NCI-H2107 treated with DMSO at 0.1 percent for 48 hours (cell line): ENCODE results near the gene TMEM60.
"Not testable (repeated sequence)": the region's sequence is repeated elsewhere in the genome, so short reads cannot be mapped to it uniquely, and the experiment has no call there.

Experiments used
- DNase-seq: peaks from one replicate; lab custom pipeline; 2025; ENCODE audit not compliant: unreplicated experiment; lab: John Stamatoyannopoulos, UW

Gene TMEM60

GRCh38 chr7:77798394-77799077 is at the start of gene TMEM60, which contains the start of gene PHTF2:
TSS of gene TMEM60 (minus strand) at chr7:77798434. CDS start at chr7:77794373, 4,061 bp downstream.
TSS of gene PHTF2 (plus strand) at chr7:77798773.
- DNase-seq = peak; percentile 100

GRCh38 chr7:77846317-77847092 is 48.3 kb upstream of the TMEM60 start:
- DNase-seq = no peak

GRCh38 chr7:77843194-77843593 is 45.0 kb upstream of the TMEM60 start:
- no peak for DNase-seq

GRCh38 chr7:77839919-77840318 is 41.7 kb upstream of the TMEM60 start:
- DNase-seq = no peak

GRCh38 chr7:77838929-77839491 is 40.8 kb upstream of the TMEM60 start:
- DNase-seq = no peak

GRCh38 chr7:77837966-77838365 is 39.7 kb upstream of the TMEM60 start:
- DNase-seq = no peak

- DNase-seq = no peak
Measured at GRCh38 chr7:77837275-77837674, 39.0 kb upstream of the TMEM60 start.

- not testable (repeated sequence) for DNase-seq
Measured at GRCh38 chr7:77836425-77836824, 38.2 kb upstream of the TMEM60 start.

GRCh38 chr7:77833136-77833535 is 34.9 kb upstream of the TMEM60 start:
- no peak for DNase-seq

GRCh38 chr7:77831953-77832352 is 33.7 kb upstream of the TMEM60 start:
- DNase-seq = no peak

- DNase-seq = no peak
Measured at GRCh38 chr7:77831481-77831880, 33.2 kb upstream of the TMEM60 start.

- peak; percentile 89 for DNase-seq
Measured at GRCh38 chr7:77830649-77831355, 32.6 kb upstream of the TMEM60 start.

- peak; percentile 31 for DNase-seq
Measured at GRCh38 chr7:77827999-77828398, 29.8 kb upstream of the TMEM60 start.

- no peak for DNase-seq
Measured at GRCh38 chr7:77826300-77826699, 28.1 kb upstream of the TMEM60 start.

- no peak for DNase-seq
Measured at GRCh38 chr7:77825131-77825530, 26.9 kb upstream of the TMEM60 start.

- no peak for DNase-seq
Measured at GRCh38 chr7:77824636-77825035, 26.4 kb upstream of the TMEM60 start.

- DNase-seq = no peak
Measured at GRCh38 chr7:77823787-77824186, 25.6 kb upstream of the TMEM60 start.

- no peak for DNase-seq
Measured at GRCh38 chr7:77822269-77822668, 24.0 kb upstream of the TMEM60 start.

GRCh38 chr7:77820967-77821366 is 22.7 kb upstream of the TMEM60 start:
- no peak for DNase-seq

- DNase-seq = no peak
Measured at GRCh38 chr7:77819021-77819420, 20.8 kb upstream of the TMEM60 start.

GRCh38 chr7:77813180-77813579 is 14.9 kb upstream of the TMEM60 start:
- DNase-seq = no peak
